ENCODE results near the gene NLRP13.
"Not testable (repeated sequence)": the region's sequence is repeated elsewhere in the genome, so short reads cannot be mapped to it uniquely, and the experiment has no call there.

Gene NLRP13

DNA sequence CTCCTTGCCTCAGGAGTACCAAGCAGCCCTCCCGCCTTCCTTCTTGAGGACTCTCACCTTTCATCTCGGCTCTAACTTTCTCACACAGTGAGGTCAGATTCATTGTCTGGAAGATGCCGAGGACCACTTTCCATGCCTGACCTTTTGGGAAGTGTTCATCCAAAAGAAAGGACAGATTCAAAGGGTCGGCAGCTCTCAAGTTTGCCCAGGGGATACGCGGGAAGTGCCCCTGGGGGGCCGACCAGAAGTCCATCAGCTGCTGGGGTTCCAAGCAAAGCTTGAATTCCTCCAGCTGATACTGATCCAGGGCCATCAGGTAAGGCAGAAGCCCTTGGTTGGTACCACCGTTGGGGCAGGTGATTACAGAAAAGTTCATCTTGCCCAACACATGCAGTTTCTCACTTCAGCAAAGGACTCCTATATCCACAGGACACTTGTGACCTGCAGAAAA is at the start of gene NLRP13:
Gene NLRP13, minus strand, starts transcription at position 401 of the 451 bp plus-strand sequence. Its CDS starts 25 bp downstream, at position 376.
- DNase-seq (ENCODE audit: low read depth): no peak

GRCh38 chr19:55980415-55980814 is 48.3 kb upstream of the NLRP13 start:
- no peak for DNase-seq (ENCODE audit: low read depth)

- no peak for DNase-seq (ENCODE audit: low read depth)
Measured at GRCh38 chr19:55973982-55974381, 41.8 kb upstream of the NLRP13 start.

- no peak for DNase-seq (ENCODE audit: low read depth)
Measured at GRCh38 chr19:55962186-55962585, 30.1 kb upstream of the NLRP13 start.

DNA sequence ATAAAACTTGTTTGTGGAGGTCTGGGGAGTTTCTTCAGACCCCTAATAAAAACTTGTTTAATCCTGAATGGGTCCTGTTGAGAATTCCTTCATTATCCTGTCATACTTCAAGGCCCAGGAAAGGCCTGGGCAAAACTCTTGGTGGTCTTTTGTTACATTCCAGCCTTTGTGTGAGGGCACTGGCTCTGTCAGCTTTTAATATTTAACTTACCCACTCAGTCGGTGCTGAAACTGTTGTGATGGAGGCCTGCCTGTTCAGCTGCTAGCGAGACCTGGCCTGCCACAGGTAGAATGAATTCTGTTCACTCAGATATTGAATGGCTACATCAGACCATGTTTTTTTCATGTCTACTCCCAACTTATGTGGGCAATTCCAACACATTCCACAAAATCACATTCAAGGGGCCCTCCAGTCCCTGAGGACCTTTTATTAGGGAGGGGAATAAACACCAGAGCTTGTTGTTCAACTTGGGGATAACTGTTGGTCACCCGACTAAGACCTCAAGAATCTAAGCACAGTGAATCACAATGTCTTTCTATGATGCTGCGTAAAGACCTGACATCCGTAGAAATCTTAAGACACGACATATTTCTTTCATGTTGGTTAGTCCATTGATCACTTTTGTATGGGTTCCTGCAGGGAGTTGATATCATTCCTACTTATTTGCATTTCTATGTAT is 28.0 kb upstream of the NLRP13 start:
- no peak for DNase-seq (ENCODE audit: low read depth)

DNA sequence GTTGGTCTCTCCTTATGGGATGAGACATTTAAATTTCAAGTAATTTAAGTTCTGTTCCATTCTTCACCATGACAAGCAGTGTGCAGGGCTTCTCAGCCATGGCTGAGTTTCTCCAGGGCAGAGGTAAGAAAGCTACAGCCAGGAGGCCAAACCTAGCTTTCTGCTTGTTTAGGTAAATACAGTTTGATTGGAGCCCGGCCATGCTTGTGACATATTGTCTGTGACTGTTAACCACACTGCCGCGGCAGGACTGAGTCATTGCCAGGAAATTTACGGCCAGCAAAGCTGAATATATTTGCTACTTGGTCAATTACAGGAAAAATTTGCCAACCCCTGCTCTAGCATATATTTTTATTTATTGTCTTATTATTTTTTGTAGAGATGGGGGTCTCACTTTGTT is 26.2 kb upstream of the NLRP13 start:
- no peak for DNase-seq (ENCODE audit: low read depth)

- no peak for DNase-seq (ENCODE audit: low read depth)
Measured at GRCh38 chr19:55956431-55956830, 24.3 kb upstream of the NLRP13 start.

DNA sequence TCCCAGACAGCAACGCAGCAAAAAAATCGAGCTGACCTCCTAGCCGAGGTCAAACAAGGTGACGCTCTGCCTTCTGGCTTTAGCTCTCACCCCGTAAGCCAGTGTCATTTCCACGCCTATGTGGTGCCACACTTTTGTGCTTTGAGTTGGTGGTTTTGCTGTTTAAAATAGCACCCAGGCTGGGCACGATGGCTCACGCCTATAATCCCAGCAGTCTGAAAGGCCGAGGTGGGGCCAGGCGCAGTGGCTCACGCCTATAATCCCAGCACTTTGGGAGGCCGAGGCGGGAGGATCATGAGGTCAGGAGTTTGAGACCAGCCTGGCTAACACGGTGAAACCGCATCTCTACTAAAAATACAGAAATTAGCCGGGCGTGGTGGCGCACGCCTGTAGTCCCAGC is 18.4 kb upstream of the NLRP13 start:
- not testable (repeated sequence) for DNase-seq (ENCODE audit: low read depth)

DNA sequence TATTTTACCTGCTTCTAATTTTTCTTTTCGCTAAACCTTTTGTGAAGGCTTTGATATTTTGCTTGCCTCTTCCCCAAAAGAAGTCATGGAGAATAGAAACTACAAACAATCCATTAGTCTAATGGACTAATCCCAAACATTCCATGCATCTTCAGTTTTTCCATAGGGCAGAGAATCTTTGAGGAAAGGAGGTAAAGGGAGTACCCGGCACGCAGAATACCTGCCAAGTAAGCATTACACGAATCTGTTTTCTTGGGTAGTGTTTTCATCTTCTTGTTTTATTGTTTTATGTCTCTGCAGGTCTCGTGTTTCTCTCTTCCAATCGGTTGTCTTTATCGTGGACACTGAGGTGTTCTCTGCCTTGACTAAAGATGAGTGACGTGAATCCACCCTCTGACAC is 15.4 kb upstream of the NLRP13 start, which contains the start of gene NLRP8:
Gene NLRP8, plus strand, starts transcription at position 301 of the 400 bp plus-strand sequence.
- no peak for DNase-seq (ENCODE audit: low read depth)

DNA sequence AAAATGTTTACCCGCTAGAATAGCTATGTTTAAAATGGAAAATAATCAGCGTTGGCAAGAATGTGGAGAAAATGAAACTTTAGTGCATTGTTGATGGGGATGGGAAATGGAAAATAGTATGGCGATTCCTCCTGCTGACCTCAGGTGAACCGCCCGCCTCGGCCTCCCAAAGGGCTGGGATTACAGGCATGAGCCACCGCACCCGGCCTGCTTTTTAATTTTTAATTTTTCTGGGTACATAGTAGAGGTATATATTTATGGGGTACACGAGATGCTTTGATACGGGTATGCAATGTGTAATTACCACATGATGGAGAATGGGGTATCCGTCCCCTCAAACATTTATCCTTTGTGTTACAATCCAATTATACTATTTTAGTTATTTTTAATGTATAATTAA is 8.2 kb upstream of the NLRP13 start:
- no peak for DNase-seq (ENCODE audit: low read depth)

DNA sequence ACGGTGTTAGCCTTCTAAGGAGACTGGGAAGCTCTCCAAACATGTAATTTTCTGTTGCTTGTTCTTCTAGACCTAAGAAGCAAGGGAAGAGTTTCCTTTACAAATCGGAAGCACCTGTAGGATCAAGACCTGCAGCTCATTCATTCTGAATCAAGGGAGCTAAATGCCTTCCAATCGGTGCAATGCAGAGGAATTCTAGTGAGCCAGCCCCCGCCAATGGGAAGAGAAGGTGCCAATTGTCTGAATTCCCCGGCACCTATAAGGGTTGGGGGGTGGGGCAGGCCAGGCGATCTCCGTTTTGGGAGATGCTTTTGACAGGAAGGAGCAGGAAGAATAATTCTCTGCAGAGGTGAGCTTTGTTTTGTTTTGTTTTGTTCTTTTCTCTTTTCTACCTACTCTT is 7.1 kb upstream of the NLRP13 start:
- DNase-seq (ENCODE audit: low read depth): no peak

GRCh38 chr19:55935206-55935605 is 3.1 kb upstream of the NLRP13 start:
- DNase-seq (ENCODE audit: low read depth): no peak

GRCh38 chr19:55930996-55931515 is 1.1 kb downstream of the NLRP13 start:
- DNase-seq (ENCODE audit: low read depth): no peak

GRCh38 chr19:55929258-55929657 is 2.9 kb downstream of the NLRP13 start:
- not testable (repeated sequence) for DNase-seq (ENCODE audit: low read depth)

DNA sequence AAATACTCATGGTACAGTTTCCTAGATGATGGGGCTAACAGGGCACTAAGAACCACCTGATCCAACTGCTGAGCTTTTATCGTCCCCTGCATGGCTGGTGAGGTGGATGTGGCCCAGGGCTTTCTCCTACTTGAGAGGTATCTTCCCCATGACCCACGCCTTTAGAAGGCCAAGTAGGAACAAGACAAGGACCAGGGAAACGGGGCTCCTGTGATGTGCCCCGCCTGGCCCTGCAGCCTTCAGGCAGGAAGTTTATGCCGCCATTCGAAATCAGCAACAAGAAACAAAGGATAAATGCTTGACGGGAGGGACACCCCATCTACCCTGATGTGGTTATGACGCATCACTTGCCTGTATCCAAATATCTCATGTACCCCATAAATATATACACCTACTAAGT is 4.1 kb downstream of the NLRP13 start:
- no peak for DNase-seq (ENCODE audit: low read depth)

- no peak for DNase-seq (ENCODE audit: low read depth)
Measured at GRCh38 chr19:55923556-55923955, 8.6 kb downstream of the NLRP13 start.

DNA sequence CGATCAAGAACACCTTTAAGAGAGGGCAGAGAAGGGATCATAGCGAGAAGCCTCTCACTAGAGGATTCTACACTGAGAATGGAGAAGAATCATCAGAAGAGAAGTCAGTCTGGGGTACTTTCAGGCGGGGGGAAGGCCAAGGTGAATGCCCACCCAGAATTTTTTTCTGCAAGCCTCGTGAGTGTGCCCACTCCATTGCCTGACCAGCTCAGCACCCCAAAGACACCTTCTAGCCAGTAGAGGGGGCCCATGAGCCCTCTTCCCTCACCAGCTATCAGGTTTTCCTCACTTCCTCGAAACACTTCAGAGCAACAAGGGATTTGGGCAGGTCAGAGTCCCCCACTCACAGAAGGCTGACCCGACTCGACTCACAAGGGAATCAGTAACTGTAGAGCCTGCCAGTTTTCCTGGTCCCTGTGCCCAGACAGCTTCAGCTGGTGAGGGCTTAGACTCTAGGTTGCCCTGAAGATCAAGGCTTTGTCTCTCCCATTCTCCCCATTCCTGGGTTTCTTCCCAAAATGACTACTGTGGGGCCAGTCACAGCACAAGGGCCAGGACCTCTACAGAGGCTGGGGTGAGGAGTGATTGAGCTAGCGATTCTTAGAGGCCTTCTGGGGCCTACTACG is 18.4 kb downstream of the NLRP13 start:
- DNase-seq (ENCODE audit: low read depth): no peak

GRCh38 chr19:55912916-55913315 is 19.2 kb downstream of the NLRP13 start:
- no peak for DNase-seq (ENCODE audit: low read depth)

DNA sequence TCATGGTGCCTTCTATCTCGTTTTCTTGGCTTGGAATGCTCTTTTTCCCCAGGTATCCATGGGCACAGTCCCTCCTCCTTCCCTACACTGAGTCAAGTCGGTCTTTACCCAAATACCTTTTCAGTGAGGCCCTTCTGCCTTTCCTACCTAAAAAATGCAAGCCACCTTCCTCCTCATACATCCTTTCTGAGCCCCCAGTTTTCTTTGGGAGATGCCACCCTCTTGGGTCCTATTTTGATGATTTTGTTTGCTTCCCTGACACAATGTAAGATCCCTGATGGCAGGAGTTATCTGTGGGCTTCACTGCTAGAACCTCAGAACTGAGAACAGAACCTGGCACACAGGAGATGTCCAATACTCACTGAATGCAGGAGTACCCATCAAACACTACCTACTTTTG is 22.3 kb downstream of the NLRP13 start:
- no peak for DNase-seq (ENCODE audit: low read depth)

GRCh38 chr19:55907746-55908145 is 24.4 kb downstream of the NLRP13 start:
- no peak for DNase-seq (ENCODE audit: low read depth)

DNA sequence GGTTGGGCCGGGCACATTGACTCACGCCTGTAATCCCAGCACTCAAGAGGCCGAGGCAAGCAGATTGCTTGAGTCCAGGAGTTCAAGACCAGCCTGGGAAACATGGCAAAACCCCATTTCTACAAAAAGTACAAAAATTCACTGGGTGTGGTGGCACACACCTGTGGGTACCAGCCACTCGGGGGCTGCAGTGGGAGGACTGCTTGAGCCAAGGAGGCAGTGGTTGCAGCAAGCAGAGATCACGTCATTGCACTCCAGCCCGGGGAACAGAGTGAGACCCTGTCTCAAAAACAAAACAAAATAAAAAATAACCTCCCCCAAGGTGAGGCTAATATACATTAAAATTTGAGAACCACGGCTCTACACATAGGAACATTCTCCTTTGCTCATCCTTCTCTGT is 24.9 kb downstream of the NLRP13 start:
- DNase-seq (ENCODE audit: low read depth): no peak

DNA sequence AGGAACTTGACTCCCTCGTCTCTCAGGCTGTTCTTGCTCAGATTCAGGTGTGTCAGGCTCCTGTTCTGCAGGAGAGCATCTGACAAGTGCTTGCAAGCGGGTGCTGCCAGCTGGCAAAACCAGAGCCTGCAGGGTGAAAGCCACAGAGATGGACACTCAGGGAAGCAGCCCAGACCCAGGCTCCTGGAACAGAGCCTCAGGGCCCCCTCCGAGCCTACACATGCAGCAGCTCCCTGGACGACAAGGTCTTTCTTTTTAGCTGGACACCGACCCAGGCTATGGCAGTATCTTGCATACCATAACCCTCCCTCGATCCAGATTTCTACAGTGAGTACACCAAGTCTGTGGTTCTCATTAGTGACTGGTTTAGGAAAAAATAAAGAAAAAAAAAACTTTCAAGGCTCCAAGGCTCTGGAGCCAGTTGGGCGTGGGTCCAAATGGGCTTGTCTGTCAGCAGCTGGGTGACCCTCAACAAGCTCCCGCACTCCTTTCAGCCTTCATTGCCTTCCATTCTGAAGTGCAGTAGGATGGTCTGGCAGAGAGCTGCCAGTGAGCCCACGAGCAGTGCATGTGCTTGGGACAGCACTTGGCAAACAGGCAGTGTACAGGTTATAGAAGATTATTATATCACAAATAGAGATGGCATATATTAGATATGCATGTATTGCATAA is 29.9 kb downstream of the NLRP13 start:
- no peak for DNase-seq (ENCODE audit: low read depth)
